ENCODE measurements around the gene TSPAN9. TPM values are rescaled to one million over a fixed set of nuclear protein-coding genes. Genes with fewer than 3 reads are reported as not detected.

TSPAN9 gene
- total and polyA plus RNA-seq, 2 experiments from 2014 or later, result 6.0 to 31.5 TPM

DNA sequence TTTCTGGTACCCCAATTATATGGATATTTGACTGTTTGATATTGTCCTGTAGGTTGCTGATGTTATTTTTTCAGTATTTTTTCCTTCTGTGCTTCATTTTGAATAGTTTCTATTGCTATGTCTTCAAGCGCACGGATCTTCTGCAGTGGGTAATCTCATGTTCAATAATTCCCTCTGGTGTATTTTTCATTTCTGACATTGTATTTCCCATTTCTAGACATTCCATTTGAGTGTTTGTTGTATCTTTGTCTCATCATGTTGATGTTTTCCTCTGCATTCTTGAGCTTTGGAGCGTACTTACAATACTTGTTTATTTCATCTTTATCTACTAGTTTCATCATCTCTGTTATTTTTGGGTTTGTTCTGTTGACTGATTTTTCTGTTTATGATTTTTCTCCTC is 22.0 kb downstream of the TSPAN9 start:
- peaks cover 11% of the 10 kb centered on the region; the same call in 2 of the 3 replicates for H3K4me1 Mint-ChIP-seq
- H3K27me3 Mint-ChIP-seq (ENCODE audit: insufficient read depth, low read depth, poor library complexity), result peaks cover 4% of the 10 kb centered on the region
- no peaks in the 10 kb centered on the region for H3K4me1 ChIP-seq (ENCODE audit: insufficient read depth)
- H3K27me3 ChIP-seq (ENCODE audit: insufficient read depth), result no peaks in the 10 kb centered on the region
- H3K4me3 Mint-ChIP-seq, result no peak overlapping the region
- no peaks in the 10 kb centered on the region for H4K20me1 ChIP-seq (replicated peaks; ENCODE audit: insufficient read depth)
- ATAC-seq, result no peak
- no peak overlapping the region for H3K4me3 ChIP-seq
- H3K9me3 Mint-ChIP-seq, result peaks cover 17% of the 10 kb centered on the region
- no peaks in the 10 kb centered on the region; the same call in 1 of the 2 replicates for H3K36me3 ChIP-seq (ENCODE audit: insufficient read depth)
- TF ChIP-seq ETS1 (IDR thresholded peaks at IDR 0.05) (no peak), CTCF (conservative IDR thresholded peaks at IDR 0.05; ENCODE audit: low read depth in 2 of 2) (no peak), EZH2phosphoT487 (IDR thresholded peaks at IDR 0.05; ENCODE audit: unreplicated experiment) (no peak), POLR2AphosphoS5 (IDR thresholded peaks at IDR 0.05; ENCODE audit: low read depth) (no peak)
- peaks cover 13% of the 10 kb centered on the region for H3K36me3 Mint-ChIP-seq (ENCODE audit: low read depth)
- H3K4me2 ChIP-seq, result no peak overlapping the region
- no peaks in the 10 kb centered on the region for H3K9me2 ChIP-seq (ENCODE audit: insufficient read depth)
- no peak overlapping the region for H2AFZ ChIP-seq
- no peaks in the 10 kb centered on the region for H3K79me2 ChIP-seq (replicated peaks; ENCODE audit: insufficient read depth)
- no peak overlapping the region for H3K27ac ChIP-seq (ENCODE audit: low read depth)
- no peak for DNase-seq (ENCODE audit: low spot score)
- H3K27ac Mint-ChIP-seq, result no peak overlapping the region
- no peaks in the 10 kb centered on the region for H3F3A ChIP-seq (replicated peaks; ENCODE audit: low read depth)

DNA sequence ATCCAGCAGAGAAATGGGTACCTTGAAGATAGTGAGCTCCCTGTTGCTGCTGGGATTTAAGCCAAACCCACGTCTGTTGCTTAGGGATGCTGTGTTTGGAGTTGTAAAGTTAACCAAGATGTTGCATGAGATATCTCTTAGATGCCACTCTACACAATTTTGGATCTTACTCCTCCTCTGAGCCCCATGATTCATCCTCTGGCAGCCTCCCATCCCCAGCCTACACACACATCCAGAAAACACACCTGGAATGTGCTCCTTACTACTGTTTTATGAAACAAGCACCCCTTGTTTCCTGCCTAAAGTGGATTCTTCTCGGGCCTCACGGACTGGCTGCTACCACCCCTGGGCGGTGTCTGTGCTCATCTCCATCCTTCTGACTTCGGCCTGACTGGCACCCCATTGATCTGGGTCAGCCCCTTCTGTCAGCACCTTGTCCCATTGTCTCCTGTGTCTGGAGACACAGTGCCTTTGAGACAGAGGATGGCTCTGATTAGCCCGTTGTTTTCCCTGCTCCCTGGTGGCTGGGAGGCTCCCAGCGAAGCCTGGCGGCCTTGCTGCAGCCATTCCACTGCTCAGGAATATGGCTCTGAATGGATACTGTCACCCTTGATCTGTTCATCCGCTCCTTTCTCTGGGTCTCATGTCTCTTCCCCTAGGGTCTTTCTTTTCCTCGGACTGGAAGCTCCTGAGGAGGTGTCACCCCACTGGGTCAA is 24.3 kb downstream of the TSPAN9 start:
- no peaks in the 10 kb centered on the region for H3K36me3 ChIP-seq (ENCODE audit: insufficient read depth)
- Mint-ChIP-seq H3K4me1 (peaks cover 23% of the 10 kb centered on the region), H3K9me3 (peaks cover 8% of the 10 kb centered on the region), H3K36me3 (ENCODE audit: low read depth) (peaks cover 8% of the 10 kb centered on the region), H3K4me3 (no peak overlapping the region), H3K27ac (no peak overlapping the region), H3K27me3 (ENCODE audit: insufficient read depth, low read depth, poor library complexity) (peaks cover 8% of the 10 kb centered on the region)
- no peaks in the 10 kb centered on the region for H3K27me3 ChIP-seq (ENCODE audit: insufficient read depth)
- H3F3A ChIP-seq (replicated peaks; ENCODE audit: low read depth), result 0 out of 2 replicates have a peak, but pooled peaks cover 3% of the 10 kb centered on the region
- peaks cover 4% of the 10 kb centered on the region; the same call in 1 of the 2 replicates for H3K4me1 ChIP-seq (ENCODE audit: insufficient read depth)
- H3K27ac ChIP-seq (ENCODE audit: low read depth), result no peak overlapping the region
- no peaks in the 10 kb centered on the region for H3K79me2 ChIP-seq (replicated peaks; ENCODE audit: insufficient read depth)
- H3K4me3 ChIP-seq, result no peak overlapping the region
- H4K20me1 ChIP-seq (replicated peaks; ENCODE audit: insufficient read depth), result no peaks in the 10 kb centered on the region
- H3K4me2 ChIP-seq, result no peak overlapping the region
- ATAC-seq (no peak), DNase-seq (ENCODE audit: low spot score) (no peak)
- no peaks in the 10 kb centered on the region for H3K9me2 ChIP-seq (ENCODE audit: insufficient read depth)
- no peak overlapping the region for H2AFZ ChIP-seq
- TF ChIP-seq JUNB (IDR thresholded peaks at IDR 0.05; ENCODE audit: unreplicated experiment) (no peak), EZH2 (IDR thresholded peaks at IDR 0.05; ENCODE audit: low read depth, unreplicated experiment) (no peak), EZH2phosphoT487 (IDR thresholded peaks at IDR 0.05; ENCODE audit: unreplicated experiment) (no peak), ZNF462 (CRISPR knock-in tag; IDR thresholded peaks at IDR 0.05) (no peak), CREB1 (CRISPR knock-in tag; IDR thresholded peaks at IDR 0.05; ENCODE audit: low read depth) (no peak)
